Caco-2 (cell line): ENCODE results near the gene MRPL58. TPM values are rescaled to one million over a fixed set of nuclear protein-coding genes. Genes with fewer than 3 reads are reported as not detected.
"Not testable (repeated sequence)": the region's sequence is repeated elsewhere in the genome, so short reads cannot be mapped to it uniquely, and the experiment has no call there.

Experiments used
- BruUV-seq: library from RNA; stranded (reverse); fragments of 400-500 nt; replicated peaks from 2 replicates; lab custom pipeline; 2021; lab: Mats Ljungman, UMichigan
- CTCF ChIA-PET: fragments of 300-600 bp; sonication (Branson Sonifier 250); formaldehyde crosslinking; loops from one replicate; lab custom pipeline; 2022; ENCODE audit warnings: antibody characterized with exemption; lab: Charles Lee
- POLR2A ChIA-PET: fragments of 300-600 bp; sonication (Branson Sonifier 250); formaldehyde crosslinking; loops from one replicate; lab custom pipeline; 2022; ENCODE audit warnings: antibody characterized with exemption; lab: Charles Lee
- DNase-seq, 2 experiments: peaks; one replicate each; pipeline versions ENCODE4 v3.0.0 to v3.0.0-alpha.2; 2020 to 2022
- H3K27me3 ChIP-seq: replicated peaks from 2 replicates; pipeline ENCODE4 v1.6.0; 2011; ENCODE audit warnings: low read length; ENCODE audit not compliant: control insufficient read depth, insufficient read depth
- H3K36me3 ChIP-seq: 2 replicates; pipeline ENCODE4 v1.5.1; 2011; ENCODE audit warnings: low read length; ENCODE audit not compliant: control insufficient read depth, insufficient read depth
- H3K4me1 ChIP-seq: fragments of 250-450 bp; sonication (Bioruptor Pico); 2 replicates; pipeline ENCODE4 v1.5.1; 2020; ENCODE audit warnings: mild to moderate bottlenecking
- H3K4me3 ChIP-seq: 2 replicates; pipeline ENCODE4 v1.5.1; 2011; ENCODE audit warnings: low read depth, mild to moderate bottlenecking, control low read depth, low read length
- H3K9me3 ChIP-seq: fragments of 250-450 bp; sonication (Bioruptor Pico); 2 replicates; pipeline ENCODE4 v1.5.1; 2020; ENCODE audit warnings: mild to moderate bottlenecking, moderate library complexity
- H3K27ac Mint-ChIP-seq: one replicate; pipeline ENCODE4 v1.8.0; 2022; ENCODE audit warnings: mixed read lengths; ENCODE audit not compliant: unreplicated experiment
- H3K27me3 Mint-ChIP-seq: one replicate; pipeline ENCODE4 v1.8.0; 2022; ENCODE audit warnings: mixed read lengths; ENCODE audit not compliant: insufficient read depth, unreplicated experiment
- H3K36me3 Mint-ChIP-seq: one replicate; pipeline ENCODE4 v1.8.0; 2022; ENCODE audit warnings: mild to moderate bottlenecking, mixed read lengths; ENCODE audit not compliant: insufficient read depth, unreplicated experiment
- H3K4me1 Mint-ChIP-seq: one replicate; pipeline ENCODE4 v1.8.0; 2022; ENCODE audit warnings: low read depth, mixed read lengths; ENCODE audit not compliant: unreplicated experiment
- H3K4me3 Mint-ChIP-seq: one replicate; pipeline ENCODE4 v1.8.0; 2022; ENCODE audit warnings: mild to moderate bottlenecking, moderate library complexity, mixed read lengths; ENCODE audit not compliant: unreplicated experiment
- H3K9me3 Mint-ChIP-seq: one replicate; pipeline ENCODE4 v1.8.0; 2022; ENCODE audit warnings: mixed read lengths; ENCODE audit not compliant: unreplicated experiment
- intact Hi-C: fragments of 100-400 bp; cut with micrococcal nuclease; formaldehyde crosslinking; loops from one replicate; pipeline ENCODE4 v1.10.0; 2022; ENCODE audit not compliant: unreplicated experiment
- total RNA-seq: library from RNA; stranded (reverse); gene quantifications from 2 replicates; pipeline ENCODE4 v1.2.3, GENCODE V29; 2022
- TF ChIP-seq, protein P1 (sequence below), 2 experiments: fragments of 200-600 bp in 1 of 2; IDR thresholded peaks; 1 replicate in 1 of 2; 2 replicates in 1 of 2; pipeline versions ENCODE4 v1.5.1 to v1.8.0; 2011 to 2022; ENCODE audit warnings: antibody characterized with exemption in 1 of 2, control low read depth in 1 of 2, inconsistent platforms in 1 of 2, low read depth in 1 of 2, low read length in 1 of 2, mild to moderate bottlenecking in 1 of 2, moderate library complexity in 1 of 2; ENCODE audit not compliant: insufficient read depth in 1 of 2, severe bottlenecking in 1 of 2, unreplicated experiment in 1 of 2

Gene MRPL58
- total RNA-seq, 1 experiment from 2014 or later: 61.0 TPM

DNA sequence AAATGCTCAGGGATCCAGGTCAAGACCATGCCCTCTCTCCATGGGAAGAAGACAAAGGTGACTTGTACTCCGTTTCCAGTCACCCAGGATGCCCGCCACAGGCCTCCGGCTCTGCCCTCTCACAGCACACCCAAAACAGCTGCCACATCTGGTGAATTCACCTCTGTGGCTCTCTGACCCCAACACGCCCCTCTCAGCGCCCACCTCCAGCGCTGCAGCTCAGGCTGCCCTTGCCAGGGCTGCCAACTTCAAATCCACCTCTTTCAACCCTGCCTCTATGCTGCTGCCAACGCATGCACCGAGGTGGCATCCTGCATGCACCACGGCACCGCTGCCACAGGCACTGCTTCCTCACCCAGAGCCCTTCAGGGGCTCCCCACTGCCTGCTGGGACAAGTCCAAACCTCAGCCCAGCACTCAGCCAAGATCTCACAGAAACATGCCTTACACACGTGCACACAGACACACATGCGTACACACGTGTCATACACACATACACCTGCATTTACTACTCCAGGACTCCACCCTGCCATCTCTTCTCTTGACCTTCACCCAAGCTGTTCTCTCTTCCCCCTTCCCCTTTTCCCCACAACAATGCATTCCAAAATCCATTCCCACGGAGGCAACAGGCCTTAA, 47.4 kb upstream of the MRPL58 start:
- intact Hi-C loops: no loop called here
- no peak overlapping the region for H3K27ac Mint-ChIP-seq
- ChIA-PET CTCF (no interaction called here), POLR2A (no interaction called here)
- Histone ChIP-seq H3K4me3 (no peak overlapping the region), H3K9me3 (no peaks in the 10 kb centered on the region), H3K4me1 (peaks cover 23% of the 10 kb centered on the region), H3K27me3 (no peaks in the 10 kb centered on the region), H3K36me3 (no peaks in the 10 kb centered on the region)
- H3K4me3 Mint-ChIP-seq: no peak overlapping the region
- TF ChIP-seq, protein P1, sequence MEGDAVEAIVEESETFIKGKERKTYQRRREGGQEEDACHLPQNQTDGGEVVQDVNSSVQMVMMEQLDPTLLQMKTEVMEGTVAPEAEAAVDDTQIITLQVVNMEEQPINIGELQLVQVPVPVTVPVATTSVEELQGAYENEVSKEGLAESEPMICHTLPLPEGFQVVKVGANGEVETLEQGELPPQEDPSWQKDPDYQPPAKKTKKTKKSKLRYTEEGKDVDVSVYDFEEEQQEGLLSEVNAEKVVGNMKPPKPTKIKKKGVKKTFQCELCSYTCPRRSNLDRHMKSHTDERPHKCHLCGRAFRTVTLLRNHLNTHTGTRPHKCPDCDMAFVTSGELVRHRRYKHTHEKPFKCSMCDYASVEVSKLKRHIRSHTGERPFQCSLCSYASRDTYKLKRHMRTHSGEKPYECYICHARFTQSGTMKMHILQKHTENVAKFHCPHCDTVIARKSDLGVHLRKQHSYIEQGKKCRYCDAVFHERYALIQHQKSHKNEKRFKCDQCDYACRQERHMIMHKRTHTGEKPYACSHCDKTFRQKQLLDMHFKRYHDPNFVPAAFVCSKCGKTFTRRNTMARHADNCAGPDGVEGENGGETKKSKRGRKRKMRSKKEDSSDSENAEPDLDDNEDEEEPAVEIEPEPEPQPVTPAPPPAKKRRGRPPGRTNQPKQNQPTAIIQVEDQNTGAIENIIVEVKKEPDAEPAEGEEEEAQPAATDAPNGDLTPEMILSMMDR (IDR thresholded peaks at IDR 0.05; ENCODE audit: insufficient read depth in 1 of 2, low read depth in 1 of 2, low read length in 1 of 2, severe bottlenecking in 1 of 2, unreplicated experiment in 1 of 2): no peak
- H3K27me3 Mint-ChIP-seq: no peaks in the 10 kb centered on the region
- no peak for DNase-seq
- H3K9me3 Mint-ChIP-seq: no peaks in the 10 kb centered on the region
- H3K4me1 Mint-ChIP-seq: peaks cover 29% of the 10 kb centered on the region
- peaks cover 17% of the 10 kb centered on the region for H3K36me3 Mint-ChIP-seq
- no TSS peak for BruUV-seq

DNA sequence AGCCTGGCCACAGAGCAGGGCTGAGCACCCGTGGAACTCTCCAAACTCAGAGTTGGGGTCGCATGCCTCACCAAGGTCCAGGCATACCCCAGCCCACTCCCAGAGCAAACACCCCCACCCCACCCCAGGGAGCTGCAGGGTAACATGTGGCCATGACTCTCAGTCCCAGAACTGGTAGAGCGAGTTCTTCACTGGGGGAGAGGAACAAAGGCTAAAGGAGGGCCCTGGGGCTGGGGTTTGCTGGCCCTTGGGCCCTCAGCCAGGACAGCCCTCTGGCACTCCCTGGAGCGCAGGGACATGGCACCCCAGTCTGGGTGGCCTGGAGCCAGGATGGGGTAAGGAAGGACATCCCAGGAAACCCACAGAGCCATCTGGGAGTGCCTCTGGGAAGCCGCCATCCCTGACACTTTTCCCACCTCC, 44.1 kb upstream of the MRPL58 start:
- POLR2A ChIA-PET: interaction anchor here (1.0 kb wide), 1 partner anchor 19 kb away, joined by 4 read pairs; the partner anchor contains the start of gene CDR2L
- TF ChIP-seq, protein P1 (IDR thresholded peaks at IDR 0.05; ENCODE audit: insufficient read depth in 1 of 2, low read depth in 1 of 2, low read length in 1 of 2, severe bottlenecking in 1 of 2, unreplicated experiment in 1 of 2): no peak
- peak overlapping the region; percentile 27 for H3K4me3 Mint-ChIP-seq

DNA sequence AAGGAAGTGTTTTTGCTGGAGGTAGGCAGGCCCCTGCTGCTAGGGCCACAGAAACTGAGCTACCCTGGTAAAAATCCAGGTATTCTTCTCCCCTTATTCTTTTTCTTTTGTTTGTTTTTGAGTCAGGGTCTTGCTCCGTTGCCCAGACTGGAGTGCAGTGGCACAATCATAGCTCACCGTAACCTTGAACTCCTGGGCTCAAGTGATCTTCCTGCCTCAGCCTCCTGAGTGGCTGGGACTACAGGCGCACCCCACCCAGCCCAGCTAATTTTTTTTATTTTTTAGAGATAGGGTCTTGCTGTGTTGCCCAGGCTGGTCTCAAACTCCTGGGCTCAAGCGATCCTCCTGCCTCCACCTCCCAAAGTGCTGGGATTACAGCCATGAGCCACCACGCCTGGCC, 43.0 kb upstream of the MRPL58 start:
- H3K9me3 Mint-ChIP-seq, H3K36me3 ChIP-seq, intact Hi-C loops, H3K9me3 ChIP-seq, H3K27me3 Mint-ChIP-seq, BruUV-seq, DNase-seq, H3K4me3 ChIP-seq, H3K36me3 Mint-ChIP-seq, H3K27me3 ChIP-seq, H3K4me3 Mint-ChIP-seq: not testable (repeated sequence)
- CTCF ChIA-PET: interaction anchor here (0.7 kb wide), 1 partner anchor 59 kb away, joined by 5 read pairs; no protein-coding TSS in a partner anchor
- POLR2A ChIA-PET: interaction anchor here (0.7 kb wide), 1 partner anchor 214 kb away, joined by 12 read pairs; no protein-coding TSS in a partner anchor
- peaks cover 28% of the 10 kb centered on the region for H3K4me1 Mint-ChIP-seq
- H3K27ac Mint-ChIP-seq: peak overlapping the region; percentile 83
- H3K4me1 ChIP-seq: peaks cover 36% of the 10 kb centered on the region

More for the DNA sequence above, 44.1 kb upstream of the MRPL58 start:
- no peaks in the 10 kb centered on the region for H3K9me3 ChIP-seq
- Mint-ChIP-seq H3K9me3 (no peaks in the 10 kb centered on the region), H3K4me1 (peaks cover 28% of the 10 kb centered on the region), H3K27ac (peak overlapping the region; percentile 83), H3K27me3 (no peaks in the 10 kb centered on the region), H3K36me3 (peaks cover 6% of the 10 kb centered on the region)
- peak; percentile 73 to 78 for DNase-seq
- no peaks in the 10 kb centered on the region for H3K36me3 ChIP-seq
- no TSS peak for BruUV-seq
- no peak overlapping the region for H3K4me3 ChIP-seq
- CTCF ChIA-PET: interaction anchor here (0.6 to 1.5 kb wide), 4 partner anchors 19 to 91 kb away, joined by 3 to 12 read pairs (median 4); partner anchors contain the start of genes CDR2L and MRPL58
- intact Hi-C loops: no loop called here
- H3K27me3 ChIP-seq: no peaks in the 10 kb centered on the region
- peaks cover 36% of the 10 kb centered on the region for H3K4me1 ChIP-seq
